Endothelial cell of umbilical vein (primary cell): ENCODE results near the gene H2AZ1. TPM values are rescaled to one million over a fixed set of nuclear protein-coding genes. Genes with fewer than 3 reads are reported as not detected.

Experiments
- BruUV-seq: library from RNA; stranded (reverse); fragments of 400-500 nt; replicated peaks from 2 replicates; lab custom pipeline; 2021; lab: Mats Ljungman, UMichigan
- CTCF ChIA-PET: fragments of 300-600, 350-600 bp; sonication (Branson Sonifier 250); formaldehyde crosslinking; loops from one replicate; lab custom pipeline; 2021; ENCODE audit warnings: antibody characterized with exemption, inconsistent platforms; lab: Charles Lee
- POLR2A ChIA-PET: fragments of 300-600, 350-600 bp; sonication (Branson Sonifier 250); formaldehyde crosslinking; loops from one replicate; lab custom pipeline; 2021; ENCODE audit warnings: antibody characterized with exemption, inconsistent platforms; lab: Charles Lee
- DNase-seq: peaks from one replicate; pipeline ENCODE4 v3.0.0-alpha.2; 2011; ENCODE audit warnings: low read depth, low spot score
- FAIRE-seq: peaks from 2 replicates; lab custom pipeline; 2011; peaks lifted over from hg19 to GRCh38; lab: Jason Lieb, UNC
- H2AFZ ChIP-seq: 2 replicates; pipeline ENCODE4 v1.6.0; 2012; ENCODE audit warnings: low read depth, low read length, control low read depth, inconsistent platforms
- H3K27ac ChIP-seq: 2 replicates; pipeline ENCODE4 v1.5.1; 2011; ENCODE audit warnings: low read depth, mild to moderate bottlenecking, control low read depth, low read length, moderate library complexity; ENCODE audit not compliant: insufficient read depth
- H3K27me3 ChIP-seq, 2 experiments: 2 replicates each; pipeline versions ENCODE4 v1.6.0 to v1.6.1; 2011; ENCODE audit warnings: low read length in 2 of 2, mixed read lengths in 1 of 2; ENCODE audit not compliant: control insufficient read depth in 2 of 2, insufficient read depth in 2 of 2
- H3K36me3 ChIP-seq, 2 experiments: 2 replicates in 1 of 2; 3 replicates in 1 of 2; pipeline ENCODE4 v1.5.1; 2011; ENCODE audit warnings: low read length in 2 of 2, mild to moderate bottlenecking in 1 of 2, moderate library complexity in 1 of 2; ENCODE audit not compliant: control insufficient read depth in 2 of 2, insufficient read depth in 2 of 2; ENCODE audit errors: extremely low read depth in 1 of 2
- H3K4me1 ChIP-seq: 3 replicates; pipeline ENCODE4 v1.5.1; 2011; ENCODE audit warnings: mild to moderate bottlenecking, low read length; ENCODE audit not compliant: control insufficient read depth, insufficient read depth; ENCODE audit errors: extremely low read depth
- H3K4me2 ChIP-seq: 2 replicates; pipeline ENCODE4 v1.6.1; 2011; ENCODE audit warnings: low read length, control low read depth, mixed read lengths; ENCODE audit not compliant: insufficient read depth
- H3K4me3 ChIP-seq, 3 experiments: fragments of 200-600 bp in 1 of 3; sonication (generic), shearing (Covaris generic) in 1 of 3; replicated peaks in 1 of 3; 2 replicates each; pipeline ENCODE4 v1.5.1; 2011 to 2016; ENCODE audit warnings: control low read depth in 3 of 3, low read length in 3 of 3, mild to moderate bottlenecking in 2 of 3, inconsistent platforms in 1 of 3, low read depth in 1 of 3, moderate library complexity in 1 of 3; ENCODE audit not compliant: insufficient read depth in 1 of 3
- H3K79me2 ChIP-seq: 2 replicates; pipeline ENCODE4 v1.6.0; 2012; ENCODE audit warnings: low read length, inconsistent platforms; ENCODE audit not compliant: control insufficient read depth, insufficient read depth
- H3K9ac ChIP-seq: replicated peaks from 2 replicates; pipeline ENCODE3; 2011; ENCODE audit warnings: low read length, control low read depth; ENCODE audit not compliant: insufficient read depth; ENCODE audit errors: extremely low read depth
- H3K9me1 ChIP-seq: replicated peaks from 3 replicates; pipeline ENCODE4 v1.6.0; 2011; ENCODE audit warnings: mild to moderate bottlenecking, low read length; ENCODE audit not compliant: control insufficient read depth, insufficient read depth; ENCODE audit errors: extremely low read depth
- H3K9me3 ChIP-seq: replicated peaks from 2 replicates; pipeline ENCODE4 v1.5.1; 2012; ENCODE audit warnings: low read length, inconsistent platforms; ENCODE audit not compliant: control insufficient read depth, insufficient read depth
- H4K20me1 ChIP-seq: replicated peaks from 2 replicates; pipeline ENCODE3; 2011; ENCODE audit warnings: mild to moderate bottlenecking, low read length; ENCODE audit not compliant: control insufficient read depth, insufficient read depth; ENCODE audit errors: extremely low read depth
- EZH2 ChIP-seq: IDR thresholded peaks from 2 replicates; pipeline ENCODE4 v1.6.1; 2012; ENCODE audit warnings: borderline replicate concordance, low read depth, mild to moderate bottlenecking, moderate library complexity, low read length, inconsistent platforms; ENCODE audit not compliant: severe bottlenecking
- FOS ChIP-seq: IDR thresholded peaks from 2 replicates; pipeline ENCODE4 v1.6.1; 2011; ENCODE audit warnings: mild to moderate bottlenecking, low read length, moderate library complexity, borderline replicate concordance; ENCODE audit not compliant: insufficient read depth
- GATA2 ChIP-seq: IDR thresholded peaks from 2 replicates; pipeline ENCODE4 v1.7.0; 2011; ENCODE audit warnings: low read depth, mild to moderate bottlenecking, moderate library complexity, mixed read lengths, low read length; ENCODE audit not compliant: insufficient read length, insufficient read depth
- JUN ChIP-seq: IDR thresholded peaks from 2 replicates; pipeline ENCODE4 v1.6.1; 2011; ENCODE audit warnings: borderline replicate concordance, low read depth; ENCODE audit not compliant: insufficient read length, insufficient read depth
- MYC ChIP-seq: IDR thresholded peaks from one replicate; pipeline ENCODE4 v1.6.1; 2011; ENCODE audit warnings: mild to moderate bottlenecking, low read depth, low read length
- POLR2A ChIP-seq: IDR thresholded peaks from 2 replicates; pipeline ENCODE4 v1.6.1; 2012; ENCODE audit warnings: low read depth, mild to moderate bottlenecking, control low read depth, low read length
- POLR2AphosphoS5 ChIP-seq: IDR thresholded peaks from 2 replicates; pipeline ENCODE4 v1.6.1; 2012; ENCODE audit warnings: low read depth, mild to moderate bottlenecking, control low read depth, low read length, moderate library complexity; ENCODE audit not compliant: insufficient read depth
- dilution Hi-C: fragments of 300-500 bp; cut with MboI; formaldehyde crosslinking; loops from one replicate; pipeline ENCODE4 v1.15.0; 2019; ENCODE audit warnings: low sequenced_read_pairs; ENCODE audit not compliant: extremely low pct_ligation_motif_present
- intact Hi-C: fragments of 100-400 bp; cut with micrococcal nuclease; formaldehyde crosslinking; loops from one replicate; pipeline ENCODE4 v1.10.0; 2022
- polyA plus RNA-seq, 4 experiments: library from polyadenylated mRNA; depleted of rRNA in 3 of 4; stranded (reverse) in 3 of 4; unstranded in 1 of 4; fragments of >200 nt; gene quantifications; 2 replicates each; pipeline versions ENCODE4 v1.2.1 to v1.2.3, GENCODE V29; 2011 to 2012; ENCODE audit warnings: missing spikeins in 1 of 4
- total RNA-seq: library from RNA; stranded (reverse); gene quantifications from 2 replicates; pipeline ENCODE4 v1.2.3, GENCODE V29; 2021
- TF ChIP-seq, protein P1 (sequence below): IDR thresholded peaks from 2 replicates; pipeline ENCODE4 v1.6.1; 2011; ENCODE audit not compliant: insufficient read depth, insufficient read length
- TF ChIP-seq, protein P2 (sequence below), 2 donors: IDR thresholded peaks; 1 replicate in 1 of 2; 2 replicates in 1 of 2; pipeline ENCODE4 v1.5.1; 2011; ENCODE audit warnings: low read length in 2 of 2, mild to moderate bottlenecking in 2 of 2, moderate library complexity in 2 of 2, control low read depth in 1 of 2, inconsistent platforms in 1 of 2, low read depth in 1 of 2; ENCODE audit not compliant: insufficient read depth in 1 of 2; ENCODE audit errors: extremely low read depth in 1 of 2

The H2AZ1 gene
- total and polyA plus RNA-seq, 2 donors (not counting 3 experiments of a cell fraction or from before 2014, with no cell fraction given) = 682 to 715 TPM

DNA sequence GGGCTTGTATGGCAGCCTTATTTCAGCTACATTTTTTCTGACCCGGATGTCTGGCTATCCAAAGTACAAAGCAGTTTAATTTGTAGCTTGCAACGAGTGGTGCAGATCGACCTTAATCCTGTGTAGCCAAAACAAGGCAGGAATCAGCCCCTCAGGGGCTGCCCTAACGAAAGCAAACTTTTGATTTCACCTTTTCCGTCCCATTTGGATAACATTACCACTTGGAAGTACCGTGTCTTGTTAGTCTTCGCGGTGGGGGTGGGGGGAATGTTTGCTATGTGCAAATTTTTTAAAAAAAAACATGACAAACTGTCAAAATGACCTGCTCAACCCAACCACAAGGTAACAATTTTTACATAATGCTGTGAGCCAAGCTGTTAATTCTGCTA is 2.9 kb downstream of the H2AZ1 start:
- peaks cover 42% of the 10 kb centered on the region for H3K4me1 ChIP-seq
- dilution Hi-C loops = no loop called here
- peak overlapping the region; percentile 83 for H3K9ac ChIP-seq
- intact Hi-C loops = loop anchor here (5.0 to 10.0 kb wide), 2 partner anchors 570 to 1078 kb away; partner anchors contain the start of gene EMCN
- POLR2A ChIA-PET = interaction anchor here (0.7 kb wide), 1 partner anchor 12 kb away, joined by 3 read pairs; no protein-coding TSS in a partner anchor
- peak overlapping the region in 2 of 3 experiments; percentile 93 to 97 for H3K4me3 ChIP-seq
- H3K4me2 ChIP-seq = peak overlapping the region; percentile 95
- no TSS peak for BruUV-seq
- no peak for TF ChIP-seq FOS
- no peak for TF ChIP-seq GATA2
- no peak for TF ChIP-seq JUN
- TF ChIP-seq MYC = no peak
- no peak for TF ChIP-seq POLR2A
- no peak for TF ChIP-seq POLR2AphosphoS5
- no peak for TF ChIP-seq EZH2
- TF ChIP-seq, protein P1, sequence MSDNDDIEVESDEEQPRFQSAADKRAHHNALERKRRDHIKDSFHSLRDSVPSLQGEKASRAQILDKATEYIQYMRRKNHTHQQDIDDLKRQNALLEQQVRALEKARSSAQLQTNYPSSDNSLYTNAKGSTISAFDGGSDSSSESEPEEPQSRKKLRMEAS = no peak
- TF ChIP-seq, protein P2, sequence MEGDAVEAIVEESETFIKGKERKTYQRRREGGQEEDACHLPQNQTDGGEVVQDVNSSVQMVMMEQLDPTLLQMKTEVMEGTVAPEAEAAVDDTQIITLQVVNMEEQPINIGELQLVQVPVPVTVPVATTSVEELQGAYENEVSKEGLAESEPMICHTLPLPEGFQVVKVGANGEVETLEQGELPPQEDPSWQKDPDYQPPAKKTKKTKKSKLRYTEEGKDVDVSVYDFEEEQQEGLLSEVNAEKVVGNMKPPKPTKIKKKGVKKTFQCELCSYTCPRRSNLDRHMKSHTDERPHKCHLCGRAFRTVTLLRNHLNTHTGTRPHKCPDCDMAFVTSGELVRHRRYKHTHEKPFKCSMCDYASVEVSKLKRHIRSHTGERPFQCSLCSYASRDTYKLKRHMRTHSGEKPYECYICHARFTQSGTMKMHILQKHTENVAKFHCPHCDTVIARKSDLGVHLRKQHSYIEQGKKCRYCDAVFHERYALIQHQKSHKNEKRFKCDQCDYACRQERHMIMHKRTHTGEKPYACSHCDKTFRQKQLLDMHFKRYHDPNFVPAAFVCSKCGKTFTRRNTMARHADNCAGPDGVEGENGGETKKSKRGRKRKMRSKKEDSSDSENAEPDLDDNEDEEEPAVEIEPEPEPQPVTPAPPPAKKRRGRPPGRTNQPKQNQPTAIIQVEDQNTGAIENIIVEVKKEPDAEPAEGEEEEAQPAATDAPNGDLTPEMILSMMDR (IDR thresholded peaks at IDR 0.05; ENCODE audit: extremely low read depth in 1 of 2, insufficient read depth in 1 of 2, low read depth in 1 of 2, low read length in 2 of 2) = no peak
- CTCF ChIA-PET = interaction anchor here (1.0 to 4.1 kb wide), 6 partner anchors 12 to 384 kb away, joined by 3 to 55 read pairs (median 5); partner anchors contain the start of genes LAMTOR3 and TRMT10A
- FAIRE-seq (no peak), DNase-seq (peak; percentile 3)
- H3K79me2 ChIP-seq = peaks cover 65% of the 10 kb centered on the region
- no peaks in the 10 kb centered on the region for H3K27me3 ChIP-seq
- H3K36me3 ChIP-seq = peaks cover 0 to 4% of the 10 kb centered on the region in 2 experiments
- peak overlapping the region; percentile 69 for H2AFZ ChIP-seq
- H4K20me1 ChIP-seq = no peaks in the 10 kb centered on the region
- H3K9me3 ChIP-seq = no peaks in the 10 kb centered on the region
- H3K9me1 ChIP-seq = no peaks in the 10 kb centered on the region
- peak overlapping the region; percentile 70 for H3K27ac ChIP-seq
